Suprapubic skin (tissue), 4 donors: ENCODE data around the gene RBMS1. TPM values are rescaled to one million over a fixed set of nuclear protein-coding genes. Genes with fewer than 3 reads are reported as not detected.

ENCODE experiments used
- DNase-seq, 2 donors: peaks; one replicate each; pipeline ENCODE4 v3.0.0-alpha.2; 2019; ENCODE audit warnings: low spot score in 2 of 2
- H3K27ac ChIP-seq: fragments of 200-600 bp; sonication (generic); one replicate; pipeline ENCODE4 v1.5.1; 2019
- H3K27me3 ChIP-seq: fragments of 200-600 bp; sonication (generic); one replicate; pipeline ENCODE4 v1.5.1; 2019
- H3K36me3 ChIP-seq: fragments of 200-600 bp; sonication (generic); one replicate; pipeline ENCODE4 v1.5.1; 2019
- H3K4me1 ChIP-seq: fragments of 200-600 bp; sonication (generic); one replicate; pipeline ENCODE4 v1.5.1; 2019
- H3K4me3 ChIP-seq: fragments of 200-600 bp; sonication (generic); one replicate; pipeline ENCODE4 v1.5.1; 2019; ENCODE audit warnings: mild to moderate bottlenecking
- H3K9me3 ChIP-seq: fragments of 200-600 bp; sonication (generic); one replicate; pipeline ENCODE4 v1.5.1; 2019
- EP300 ChIP-seq: sonication (generic); formaldehyde crosslinking; IDR thresholded peaks from one replicate; pipeline ENCODE4 v1.6.1; 2017; ENCODE audit warnings: antibody characterized with exemption
- POLR2A ChIP-seq, 2 donors: fragments of 450-650 bp; IDR thresholded peaks; one replicate each; pipeline ENCODE4 v1.6.1; 2017; ENCODE audit warnings: antibody characterized with exemption in 2 of 2, mild to moderate bottlenecking in 2 of 2, moderate library complexity in 2 of 2
- POLR2AphosphoS5 ChIP-seq, 3 donors: sonication (generic); formaldehyde crosslinking; IDR thresholded peaks; one replicate each; pipeline ENCODE4 v1.6.1; 2017; ENCODE audit warnings: antibody characterized with exemption in 3 of 3
- WGBS: methylation state at CpG from one replicate; pipeline ENCODE4 v1.1.5; 2018; 5-methylcytosine and 5-hydroxymethylcytosine counted together
- total RNA-seq, 4 donors: library from RNA; depleted of rRNA; stranded (reverse); fragments of >200 nt; gene quantifications; one replicate each; pipeline ENCODE4 v1.1.0, GENCODE V29; 2016
- TF ChIP-seq, protein P1 (sequence below), 2 donors: fragments of 200-600 bp in 1 of 2; fragments of 450-650 bp in 1 of 2; sonication (generic) in 1 of 2; IDR thresholded peaks; one replicate each; pipeline ENCODE4 v1.5.1; 2016 to 2019; ENCODE audit warnings: antibody characterized with exemption in 2 of 2, mild to moderate bottlenecking in 1 of 2, moderate library complexity in 1 of 2

Gene RBMS1
- total RNA-seq, 4 donors from 2014 or later: 55.7 to 92.2 (median 62.2) TPM

DNA sequence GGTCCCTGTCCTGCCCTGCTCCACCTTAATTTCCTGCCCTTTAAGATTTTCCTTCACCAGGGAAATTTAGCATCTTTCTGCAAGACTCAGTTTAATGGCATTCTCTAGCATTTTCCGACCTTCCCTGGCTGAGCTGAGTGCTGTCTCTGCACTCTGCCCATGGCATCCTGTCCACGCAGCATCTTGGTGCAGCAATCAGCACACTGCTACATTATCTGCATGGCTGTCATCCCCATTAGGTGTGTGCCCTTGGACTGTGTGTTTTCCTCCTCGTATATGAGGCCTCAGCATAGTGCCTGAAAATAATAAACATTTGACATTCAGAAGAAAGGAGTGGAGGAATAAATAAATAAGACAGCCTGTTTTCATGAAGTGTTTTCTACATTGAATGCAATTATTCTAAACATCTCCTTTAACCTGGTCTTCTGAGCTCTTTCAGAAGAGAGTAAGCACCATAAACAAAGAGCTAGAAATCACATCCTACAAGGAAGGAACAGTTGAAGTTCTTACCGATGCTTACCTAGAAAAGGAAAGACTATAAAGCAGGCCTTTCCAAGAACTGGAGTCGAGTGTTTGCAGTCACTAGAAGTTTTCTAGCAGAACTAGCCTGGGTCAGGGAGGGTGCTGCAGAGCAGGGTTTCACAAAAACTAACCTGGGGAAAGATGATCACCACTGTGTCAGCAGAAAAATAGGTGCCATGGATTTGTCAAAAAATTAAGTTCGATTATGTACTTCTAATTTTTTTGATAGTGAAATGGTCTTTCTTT is 162.2 kb downstream of the RBMS1 start:
- no peak for DNase-seq
- H3K27me3 ChIP-seq: no peaks in the 10 kb centered on the region
- no peaks in the 10 kb centered on the region for H3K9me3 ChIP-seq
- H3K27ac ChIP-seq: no peak overlapping the region
- H3K4me1 ChIP-seq: peaks cover 59% of the 10 kb centered on the region
- H3K36me3 ChIP-seq: no peaks in the 10 kb centered on the region
- no peak overlapping the region for H3K4me3 ChIP-seq
- WGBS: 73% methylated on average over 6 of the region's 6 CpGs
- TF ChIP-seq POLR2AphosphoS5 (IDR thresholded peaks at IDR 0.05) (no peak), POLR2A (IDR thresholded peaks at IDR 0.05) (no peak), EP300 (no peak)

DNA sequence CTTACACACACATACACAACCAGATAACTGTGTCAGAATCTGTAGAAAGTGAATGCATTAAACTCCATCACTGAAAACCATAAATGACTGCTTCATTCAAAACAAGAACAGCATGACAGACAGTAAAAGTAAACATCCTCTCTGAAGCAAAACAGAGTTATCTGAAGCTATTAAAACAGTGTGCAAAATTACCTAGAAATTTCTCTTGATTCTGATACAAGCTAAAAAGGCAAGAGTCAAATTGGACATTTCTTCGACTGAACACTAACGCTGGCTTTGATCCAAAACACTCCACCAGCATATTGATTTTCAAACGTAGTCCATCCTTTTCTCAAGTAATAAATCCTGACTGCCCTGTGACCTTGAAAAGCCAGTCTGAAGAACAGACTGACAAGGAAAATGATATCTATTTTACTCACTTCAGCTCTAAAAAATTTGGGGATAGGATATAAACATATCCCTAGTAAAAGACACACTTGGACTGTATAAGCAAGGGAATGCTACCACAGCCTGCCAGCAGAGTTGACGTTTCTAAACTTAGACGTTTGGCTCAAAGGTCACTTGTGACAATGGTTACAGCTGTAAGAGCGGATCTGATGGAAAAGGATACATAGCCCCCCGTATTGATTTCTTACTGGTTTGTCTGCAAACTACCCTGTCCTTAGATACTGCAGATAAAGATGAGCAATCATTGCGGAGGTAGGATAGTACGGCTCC is 164.6 kb downstream of the RBMS1 start:
- TF ChIP-seq, protein P1, sequence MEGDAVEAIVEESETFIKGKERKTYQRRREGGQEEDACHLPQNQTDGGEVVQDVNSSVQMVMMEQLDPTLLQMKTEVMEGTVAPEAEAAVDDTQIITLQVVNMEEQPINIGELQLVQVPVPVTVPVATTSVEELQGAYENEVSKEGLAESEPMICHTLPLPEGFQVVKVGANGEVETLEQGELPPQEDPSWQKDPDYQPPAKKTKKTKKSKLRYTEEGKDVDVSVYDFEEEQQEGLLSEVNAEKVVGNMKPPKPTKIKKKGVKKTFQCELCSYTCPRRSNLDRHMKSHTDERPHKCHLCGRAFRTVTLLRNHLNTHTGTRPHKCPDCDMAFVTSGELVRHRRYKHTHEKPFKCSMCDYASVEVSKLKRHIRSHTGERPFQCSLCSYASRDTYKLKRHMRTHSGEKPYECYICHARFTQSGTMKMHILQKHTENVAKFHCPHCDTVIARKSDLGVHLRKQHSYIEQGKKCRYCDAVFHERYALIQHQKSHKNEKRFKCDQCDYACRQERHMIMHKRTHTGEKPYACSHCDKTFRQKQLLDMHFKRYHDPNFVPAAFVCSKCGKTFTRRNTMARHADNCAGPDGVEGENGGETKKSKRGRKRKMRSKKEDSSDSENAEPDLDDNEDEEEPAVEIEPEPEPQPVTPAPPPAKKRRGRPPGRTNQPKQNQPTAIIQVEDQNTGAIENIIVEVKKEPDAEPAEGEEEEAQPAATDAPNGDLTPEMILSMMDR (IDR thresholded peaks at IDR 0.05): no peak
- TF ChIP-seq POLR2AphosphoS5 (IDR thresholded peaks at IDR 0.05) (no peak), POLR2A (IDR thresholded peaks at IDR 0.05) (no peak), EP300 (no peak)
- Histone ChIP-seq H3K27ac (no peak overlapping the region), H3K4me3 (no peak overlapping the region), H3K27me3 (no peaks in the 10 kb centered on the region), H3K9me3 (no peaks in the 10 kb centered on the region), H3K4me1 (peaks cover 57% of the 10 kb centered on the region), H3K36me3 (no peaks in the 10 kb centered on the region)
- no peak for DNase-seq
- 66% methylated on average over 9 of the region's 9 CpGs for WGBS

- DNase-seq: no peak
- Histone ChIP-seq H3K9me3 (no peaks in the 10 kb centered on the region), H3K36me3 (no peaks in the 10 kb centered on the region), H3K4me3 (no peak overlapping the region), H3K4me1 (peaks cover 52% of the 10 kb centered on the region), H3K27ac (no peak overlapping the region), H3K27me3 (no peaks in the 10 kb centered on the region)
- TF ChIP-seq EP300 (no peak), POLR2A (IDR thresholded peaks at IDR 0.05) (no peak), POLR2AphosphoS5 (IDR thresholded peaks at IDR 0.05) (no peak)
- TF ChIP-seq, protein P1 (IDR thresholded peaks at IDR 0.05): no peak
Measured at GRCh38 chr2:160326786-160327185, 166.8 kb downstream of the RBMS1 start.

DNA sequence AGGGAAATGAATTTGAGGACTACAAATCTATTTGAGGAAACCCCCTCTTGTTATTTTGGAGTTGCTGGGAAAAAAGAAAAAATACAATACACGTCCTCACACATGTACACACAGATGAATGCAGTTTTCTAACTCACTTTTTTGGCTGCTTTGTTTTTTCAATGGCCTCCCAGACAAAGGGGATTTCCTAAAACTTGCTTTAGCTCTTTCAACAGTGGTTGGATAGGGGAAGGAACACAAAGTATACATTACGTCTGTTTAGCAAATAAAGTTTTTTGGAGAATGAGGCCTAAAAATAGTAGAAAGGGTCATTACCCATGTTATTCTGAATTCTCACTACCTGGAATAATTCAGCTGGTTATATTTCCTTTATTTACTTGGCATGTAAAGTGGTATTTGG is 168.2 kb downstream of the RBMS1 start:
- H3K4me1 ChIP-seq: peaks cover 57% of the 10 kb centered on the region
- no peak for DNase-seq
- no peak overlapping the region for H3K27ac ChIP-seq
- H3K9me3 ChIP-seq: no peaks in the 10 kb centered on the region
- WGBS: 74% methylated on average over 2 of the region's 2 CpGs
- no peak for TF ChIP-seq EP300
- TF ChIP-seq POLR2AphosphoS5 (IDR thresholded peaks at IDR 0.05): no peak
- TF ChIP-seq, protein P1 (IDR thresholded peaks at IDR 0.05): no peak
- TF ChIP-seq POLR2A (IDR thresholded peaks at IDR 0.05): no peak
- no peak overlapping the region for H3K4me3 ChIP-seq
- H3K36me3 ChIP-seq: no peaks in the 10 kb centered on the region
- H3K27me3 ChIP-seq: no peaks in the 10 kb centered on the region

DNA sequence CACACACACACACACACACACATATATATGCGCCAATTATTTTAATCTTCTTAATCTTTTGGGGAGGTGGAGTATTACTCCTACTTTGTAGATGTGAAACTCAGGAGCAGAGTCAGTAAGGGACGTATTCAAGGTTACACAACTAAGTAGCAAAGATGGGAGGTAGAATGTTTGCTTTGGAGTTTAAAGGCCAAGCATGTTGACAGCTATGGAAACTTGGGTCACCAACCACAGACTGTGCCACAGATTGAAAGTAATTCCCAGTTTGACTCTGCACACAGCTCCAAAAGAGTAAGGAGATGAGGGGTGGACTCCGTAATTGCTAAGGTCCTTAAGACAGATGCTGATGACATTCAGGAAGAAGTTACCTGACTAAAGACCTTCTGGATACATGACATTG is 168.7 kb downstream of the RBMS1 start:
- H3K36me3 ChIP-seq: no peaks in the 10 kb centered on the region
- TF ChIP-seq POLR2A (IDR thresholded peaks at IDR 0.05) (no peak), POLR2AphosphoS5 (IDR thresholded peaks at IDR 0.05) (no peak)
- TF ChIP-seq, protein P1 (IDR thresholded peaks at IDR 0.05): no peak
- no peak overlapping the region for H3K4me3 ChIP-seq
- H3K9me3 ChIP-seq: no peaks in the 10 kb centered on the region
- 85% methylated on average over 3 of the region's 3 CpGs for WGBS
- DNase-seq: no peak
- peaks cover 55% of the 10 kb centered on the region for H3K4me1 ChIP-seq
- no peak overlapping the region for H3K27ac ChIP-seq
- no peaks in the 10 kb centered on the region for H3K27me3 ChIP-seq
